Muscle layer of colon (tissue), 2 donors: Measurements from ENCODE around the gene NEURL4.
A peak's percentile ranks its signal among the peaks of the same experiment; 100 is the strongest.
"Not testable (repeated sequence)": the region's sequence is repeated elsewhere in the genome, so short reads cannot be mapped to it uniquely, and the experiment has no call there.

Source experiments
- H3K27ac ChIP-seq: one replicate; pipeline ENCODE4 v1.7.0; 2013; ENCODE audit warnings: low read depth, mild to moderate bottlenecking, low read length, moderate library complexity
- H3K27me3 ChIP-seq, 2 donors: one replicate each; pipeline ENCODE4 v1.7.0; 2013; ENCODE audit warnings: low read length in 2 of 2, mild to moderate bottlenecking in 2 of 2; ENCODE audit not compliant: insufficient read depth in 2 of 2, control insufficient read depth in 1 of 2
- H3K36me3 ChIP-seq: one replicate; pipeline ENCODE4 v1.7.0; 2013; ENCODE audit warnings: mild to moderate bottlenecking, low read length; ENCODE audit not compliant: insufficient read depth
- H3K4me1 ChIP-seq: one replicate; pipeline ENCODE4 v1.7.0; 2013; ENCODE audit warnings: mild to moderate bottlenecking, low read length; ENCODE audit not compliant: insufficient read depth
- H3K4me3 ChIP-seq, 2 donors: one replicate each; pipeline ENCODE4 v1.7.0; 2013; ENCODE audit warnings: low read length in 2 of 2, low read depth in 1 of 2, mild to moderate bottlenecking in 1 of 2, moderate library complexity in 1 of 2
- H3K9ac ChIP-seq: one replicate; pipeline ENCODE4 v1.7.0; 2013; ENCODE audit warnings: low read length
- H3K9me3 ChIP-seq: one replicate; pipeline ENCODE4 v1.7.0; 2013; ENCODE audit warnings: mild to moderate bottlenecking, low read length
- donor health status: abdominal sarcoma.
- donor health status: Adenocarcinoma of cecum.

The NEURL4 gene

GRCh38 chr17:7346761-7347614 is 17.9 kb upstream of the NEURL4 start:
- peaks cover 5% of the 10 kb centered on the region for H3K4me1 ChIP-seq
- no peaks in the 10 kb centered on the region for H3K36me3 ChIP-seq
- H3K4me3 ChIP-seq = no peak overlapping the region
- no peak overlapping the region for H3K9ac ChIP-seq
- H3K9me3 ChIP-seq = no peaks in the 10 kb centered on the region
- peaks cover 0 to 10% of the 10 kb centered on the region in 2 donors for H3K27me3 ChIP-seq
- no peak overlapping the region for H3K27ac ChIP-seq

- H3K27ac ChIP-seq = no peak overlapping the region
- H3K36me3 ChIP-seq = no peaks in the 10 kb centered on the region
- H3K9ac ChIP-seq = no peak overlapping the region
- peaks cover 0 to 33% of the 10 kb centered on the region in 2 donors for H3K27me3 ChIP-seq
- H3K4me1 ChIP-seq = no peaks in the 10 kb centered on the region
- H3K9me3 ChIP-seq = no peaks in the 10 kb centered on the region
- no peak overlapping the region for H3K4me3 ChIP-seq
These were observed 14.1 kb upstream of the NEURL4 start for GRCh38 chr17:7343250-7343649.

GRCh38 chr17:7341842-7342241 is 12.7 kb upstream of the NEURL4 start:
- no peaks in the 10 kb centered on the region for H3K4me1 ChIP-seq
- H3K36me3 ChIP-seq = no peaks in the 10 kb centered on the region
- no peaks in the 10 kb centered on the region for H3K9me3 ChIP-seq
- peaks cover 0 to 39% of the 10 kb centered on the region in 2 donors for H3K27me3 ChIP-seq
- no peak overlapping the region for H3K4me3 ChIP-seq
- H3K9ac ChIP-seq = no peak overlapping the region
- H3K27ac ChIP-seq = no peak overlapping the region

- Histone ChIP-seq H3K27ac (no peak overlapping the region), H3K36me3 (no peaks in the 10 kb centered on the region), H3K9me3 (no peaks in the 10 kb centered on the region), H3K4me3 (no peak overlapping the region), H3K27me3 (peaks cover 0 to 55% of the 10 kb centered on the region in 2 donors), H3K9ac (no peak overlapping the region), H3K4me1 (no peaks in the 10 kb centered on the region)
These were observed 11.0 kb upstream of the NEURL4 start for GRCh38 chr17:7340179-7340578.

GRCh38 chr17:7337600-7337999 is 8.5 kb upstream of the NEURL4 start:
- H3K27me3 ChIP-seq = peaks cover 0 to 47% of the 10 kb centered on the region in 2 donors
- not testable (repeated sequence) for H3K4me1 ChIP-seq, H3K27ac ChIP-seq, H3K9ac ChIP-seq, H3K4me3 ChIP-seq, H3K9me3 ChIP-seq, H3K36me3 ChIP-seq

GRCh38 chr17:7336240-7337175 is 7.4 kb upstream of the NEURL4 start, which contains the start of gene ACAP1:
TSS of gene ACAP1 (plus strand) at chr17:7336529. CDS start at chr17:7336735, 206 bp downstream.
- Histone ChIP-seq H3K27me3 (peaks cover 0 to 42% of the 10 kb centered on the region in 2 donors), H3K4me1 (no peaks in the 10 kb centered on the region), H3K9ac (no peak within 1 kb of the TSS), H3K9me3 (no peaks in the 10 kb centered on the region), H3K4me3 (no peak within 1 kb of the TSS), H3K36me3 (no peaks in the 10 kb centered on the region), H3K27ac (no peak within 1 kb of the TSS)

- not testable (repeated sequence) for H3K4me1 ChIP-seq, H3K9ac ChIP-seq, H3K27ac ChIP-seq, H3K4me3 ChIP-seq, H3K9me3 ChIP-seq, H3K36me3 ChIP-seq
- H3K27me3 ChIP-seq = peaks cover 0 to 35% of the 10 kb centered on the region in 2 donors
These were observed 6.6 kb upstream of the NEURL4 start for GRCh38 chr17:7335765-7336164.

- Histone ChIP-seq H3K36me3 (no peaks in the 10 kb centered on the region), H3K27me3 (peaks cover 0 to 31% of the 10 kb centered on the region in 2 donors), H3K4me1 (peaks cover 8% of the 10 kb centered on the region), H3K9ac (no peak overlapping the region), H3K27ac (no peak overlapping the region), H3K9me3 (no peaks in the 10 kb centered on the region), H3K4me3 (no peak overlapping the region)
These were observed 5.9 kb upstream of the NEURL4 start for GRCh38 chr17:7334938-7335538.

- not testable (repeated sequence) for H3K27ac ChIP-seq, H3K9ac ChIP-seq, H3K4me3 ChIP-seq, H3K36me3 ChIP-seq, H3K9me3 ChIP-seq
- H3K4me1 ChIP-seq = peaks cover 20% of the 10 kb centered on the region
- H3K27me3 ChIP-seq = peaks cover 0 to 24% of the 10 kb centered on the region in 2 donors
These were observed 3.5 kb upstream of the NEURL4 start for GRCh38 chr17:7332600-7333069.

GRCh38 chr17:7332111-7332510 is 3.0 kb upstream of the NEURL4 start:
- Histone ChIP-seq H3K4me1 (peaks cover 21% of the 10 kb centered on the region), H3K9me3 (no peaks in the 10 kb centered on the region), H3K27ac (no peak overlapping the region), H3K36me3 (peaks cover 1% of the 10 kb centered on the region), H3K4me3 (no peak overlapping the region), H3K27me3 (peaks cover 0 to 21% of the 10 kb centered on the region in 2 donors), H3K9ac (no peak overlapping the region)

- H3K9ac ChIP-seq = peak overlapping the region; percentile 47
- H3K4me3 ChIP-seq = peak overlapping the region; percentile 68 to 98
- H3K27ac ChIP-seq = peak overlapping the region; percentile 98
- no peaks in the 10 kb centered on the region for H3K9me3 ChIP-seq
- H3K4me1 ChIP-seq = peaks cover 21% of the 10 kb centered on the region
- H3K36me3 ChIP-seq = peaks cover 14% of the 10 kb centered on the region
- peaks cover 0 to 6% of the 10 kb centered on the region in 2 donors for H3K27me3 ChIP-seq
These were observed 1.5 kb upstream of the NEURL4 start for GRCh38 chr17:7330638-7331015.
